OCI-LY1 (cell line): ENCODE data around the gene CHST11.

Experiments used
- H2AFZ ChIP-seq: fragments of 200-600 bp; sonication (generic), shearing (Covaris generic); 2 replicates; pipeline ENCODE4 v1.6.0; 2014; ENCODE audit warnings: antibody characterized with exemption, mild to moderate bottlenecking, low read length
- H3F3A ChIP-seq: fragments of 200-600 bp; sonication (generic), shearing (Covaris generic); 2 replicates; pipeline ENCODE4 v1.6.0; 2014; ENCODE audit warnings: mild to moderate bottlenecking, antibody characterized with exemption, low read length, moderate library complexity; ENCODE audit not compliant: insufficient read depth
- H3K27ac ChIP-seq: fragments of 200-600 bp; sonication (generic); 2 replicates; pipeline ENCODE4 v1.5.1; 2014; ENCODE audit warnings: low read length, mixed run types, mild to moderate bottlenecking, low read depth; ENCODE audit not compliant: poor library complexity, severe bottlenecking
- H3K27me3 ChIP-seq: fragments of 200-600 bp; sonication (generic); 2 replicates; pipeline ENCODE4 v1.6.0; 2014; ENCODE audit warnings: antibody characterized with exemption, mild to moderate bottlenecking, low read length, moderate library complexity; ENCODE audit not compliant: insufficient read depth
- H3K36me3 ChIP-seq: fragments of 200-600 bp; sonication (generic); 2 replicates; pipeline ENCODE4 v1.6.1; 2014; ENCODE audit warnings: mild to moderate bottlenecking, antibody characterized with exemption, low read length, moderate library complexity, mixed read lengths; ENCODE audit not compliant: insufficient read depth
- H3K4me1 ChIP-seq: fragments of 200-600 bp; sonication (generic); 2 replicates; pipeline ENCODE4 v1.5.1; 2014; ENCODE audit warnings: mild to moderate bottlenecking, low read length, moderate library complexity; ENCODE audit not compliant: insufficient read depth, severe bottlenecking
- H3K4me2 ChIP-seq: fragments of 200-600 bp; sonication (generic), shearing (Covaris generic); 2 replicates; pipeline ENCODE4 v1.6.1; 2014; ENCODE audit warnings: low read length
- H3K4me3 ChIP-seq: fragments of 200-600 bp; sonication (generic); 2 replicates; pipeline ENCODE4 v1.5.1; 2014; ENCODE audit warnings: low read length, low read depth, mild to moderate bottlenecking, mixed read lengths; ENCODE audit not compliant: poor library complexity, severe bottlenecking
- H3K79me2 ChIP-seq: fragments of 200-600 bp; shearing (Covaris generic); 2 replicates; pipeline ENCODE4 v1.6.1; 2016; ENCODE audit warnings: mixed run types, low read length, mixed read lengths; ENCODE audit not compliant: insufficient read depth
- H3K9ac ChIP-seq: fragments of 200-600 bp; sonication (generic), shearing (Covaris generic); 2 replicates; pipeline ENCODE4 v1.6.1; 2014; ENCODE audit warnings: mild to moderate bottlenecking, low read length, mixed read lengths
- H3K9me2 ChIP-seq: fragments of 200-600 bp; sonication (generic), shearing (Covaris generic); 2 replicates; pipeline ENCODE4 v1.6.1; 2014; ENCODE audit warnings: low read depth, mild to moderate bottlenecking, low read length, mixed read lengths
- H3K9me3 ChIP-seq: fragments of 200-600 bp; shearing (Covaris generic); 2 replicates; pipeline ENCODE4 v1.6.1; 2014; ENCODE audit warnings: low read length, mixed read lengths
- H4K20me1 ChIP-seq: fragments of 200-600 bp; sonication (generic), shearing (Covaris generic); 2 replicates; pipeline ENCODE4 v1.6.0; 2016; ENCODE audit warnings: mild to moderate bottlenecking, low read length; ENCODE audit not compliant: insufficient read depth
- EZH2 ChIP-seq: fragments of 200-600 bp; sonication (generic), shearing (Covaris generic); IDR thresholded peaks from 2 replicates; pipeline ENCODE4 v1.8.0; 2017; ENCODE audit warnings: borderline replicate concordance, mixed run types, mild to moderate bottlenecking, antibody characterized with exemption, low read length, moderate library complexity, mixed read lengths
- TF ChIP-seq, protein P1 (sequence below): fragments of 200-600 bp; sonication (generic), shearing (Covaris generic); IDR thresholded peaks from 2 replicates; pipeline ENCODE4 v1.5.1; 2017; ENCODE audit warnings: mild to moderate bottlenecking, antibody characterized with exemption, low read length, moderate library complexity, mixed read lengths

CHST11 gene

DNA sequence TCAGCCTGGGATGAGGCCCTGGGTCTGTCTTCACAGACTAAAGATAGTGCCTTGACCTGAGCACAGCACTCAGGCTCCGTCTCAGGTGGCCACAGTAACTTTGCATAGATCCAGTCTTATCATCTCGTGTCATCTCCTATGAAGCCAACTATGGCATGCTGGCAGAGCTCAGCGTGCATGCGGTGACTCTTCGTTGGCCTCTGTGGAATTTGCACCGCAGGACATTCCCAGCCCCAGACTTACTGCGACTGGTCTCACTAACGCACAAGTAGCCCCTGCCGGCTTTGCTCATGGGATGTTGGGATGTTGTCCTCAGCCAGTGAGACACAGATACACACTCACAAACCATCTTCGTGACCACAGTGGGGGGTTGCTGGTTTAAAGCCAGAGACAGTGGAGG lies 199.6 kb downstream of the CHST11 start:
- no peak overlapping the region for H2AFZ ChIP-seq
- no peak overlapping the region for H3K4me2 ChIP-seq
- H3K27me3 ChIP-seq: no peaks in the 10 kb centered on the region
- no peaks in the 10 kb centered on the region for H4K20me1 ChIP-seq
- TF ChIP-seq, protein P1, sequence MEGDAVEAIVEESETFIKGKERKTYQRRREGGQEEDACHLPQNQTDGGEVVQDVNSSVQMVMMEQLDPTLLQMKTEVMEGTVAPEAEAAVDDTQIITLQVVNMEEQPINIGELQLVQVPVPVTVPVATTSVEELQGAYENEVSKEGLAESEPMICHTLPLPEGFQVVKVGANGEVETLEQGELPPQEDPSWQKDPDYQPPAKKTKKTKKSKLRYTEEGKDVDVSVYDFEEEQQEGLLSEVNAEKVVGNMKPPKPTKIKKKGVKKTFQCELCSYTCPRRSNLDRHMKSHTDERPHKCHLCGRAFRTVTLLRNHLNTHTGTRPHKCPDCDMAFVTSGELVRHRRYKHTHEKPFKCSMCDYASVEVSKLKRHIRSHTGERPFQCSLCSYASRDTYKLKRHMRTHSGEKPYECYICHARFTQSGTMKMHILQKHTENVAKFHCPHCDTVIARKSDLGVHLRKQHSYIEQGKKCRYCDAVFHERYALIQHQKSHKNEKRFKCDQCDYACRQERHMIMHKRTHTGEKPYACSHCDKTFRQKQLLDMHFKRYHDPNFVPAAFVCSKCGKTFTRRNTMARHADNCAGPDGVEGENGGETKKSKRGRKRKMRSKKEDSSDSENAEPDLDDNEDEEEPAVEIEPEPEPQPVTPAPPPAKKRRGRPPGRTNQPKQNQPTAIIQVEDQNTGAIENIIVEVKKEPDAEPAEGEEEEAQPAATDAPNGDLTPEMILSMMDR: no peak
- TF ChIP-seq EZH2: no peak
- no peak overlapping the region for H3K27ac ChIP-seq
- no peak overlapping the region for H3K9ac ChIP-seq
- no peaks in the 10 kb centered on the region for H3F3A ChIP-seq
- H3K4me1 ChIP-seq: no peaks in the 10 kb centered on the region
- no peaks in the 10 kb centered on the region for H3K36me3 ChIP-seq
- H3K79me2 ChIP-seq: no peaks in the 10 kb centered on the region
- no peak overlapping the region for H3K4me3 ChIP-seq
- H3K9me3 ChIP-seq: no peaks in the 10 kb centered on the region
- no peaks in the 10 kb centered on the region for H3K9me2 ChIP-seq

DNA sequence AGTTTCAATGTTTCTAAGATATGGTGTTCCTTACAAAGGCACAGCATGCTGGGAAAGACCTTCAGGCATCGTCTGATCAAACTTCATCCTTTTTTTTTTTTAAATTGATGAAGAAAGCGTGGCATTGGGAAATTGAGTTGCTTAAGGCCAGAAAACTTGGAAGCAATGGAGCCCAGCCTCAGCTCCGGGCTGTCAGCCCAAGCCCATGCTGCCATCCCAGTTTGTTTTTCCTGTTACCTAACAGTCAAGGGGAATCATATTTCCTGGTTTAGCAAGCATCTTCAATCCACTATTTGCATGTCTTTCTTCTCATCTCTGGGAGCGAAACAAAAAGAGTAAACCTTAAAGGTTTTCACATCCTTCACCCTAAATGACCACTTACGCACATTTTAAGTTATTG lies 200.2 kb downstream of the CHST11 start:
- no peak overlapping the region for H3K4me3 ChIP-seq
- H3K36me3 ChIP-seq: no peaks in the 10 kb centered on the region
- no peaks in the 10 kb centered on the region for H3K27me3 ChIP-seq
- no peaks in the 10 kb centered on the region for H3K4me1 ChIP-seq
- H2AFZ ChIP-seq: no peak overlapping the region
- no peaks in the 10 kb centered on the region for H3K79me2 ChIP-seq
- H3F3A ChIP-seq: no peaks in the 10 kb centered on the region
- H3K27ac ChIP-seq: no peak overlapping the region
- no peaks in the 10 kb centered on the region for H3K9me2 ChIP-seq
- TF ChIP-seq EZH2: no peak
- TF ChIP-seq, protein P1: no peak
- no peak overlapping the region for H3K9ac ChIP-seq
- H3K9me3 ChIP-seq: no peaks in the 10 kb centered on the region
- H3K4me2 ChIP-seq: no peak overlapping the region
- H4K20me1 ChIP-seq: no peaks in the 10 kb centered on the region

DNA sequence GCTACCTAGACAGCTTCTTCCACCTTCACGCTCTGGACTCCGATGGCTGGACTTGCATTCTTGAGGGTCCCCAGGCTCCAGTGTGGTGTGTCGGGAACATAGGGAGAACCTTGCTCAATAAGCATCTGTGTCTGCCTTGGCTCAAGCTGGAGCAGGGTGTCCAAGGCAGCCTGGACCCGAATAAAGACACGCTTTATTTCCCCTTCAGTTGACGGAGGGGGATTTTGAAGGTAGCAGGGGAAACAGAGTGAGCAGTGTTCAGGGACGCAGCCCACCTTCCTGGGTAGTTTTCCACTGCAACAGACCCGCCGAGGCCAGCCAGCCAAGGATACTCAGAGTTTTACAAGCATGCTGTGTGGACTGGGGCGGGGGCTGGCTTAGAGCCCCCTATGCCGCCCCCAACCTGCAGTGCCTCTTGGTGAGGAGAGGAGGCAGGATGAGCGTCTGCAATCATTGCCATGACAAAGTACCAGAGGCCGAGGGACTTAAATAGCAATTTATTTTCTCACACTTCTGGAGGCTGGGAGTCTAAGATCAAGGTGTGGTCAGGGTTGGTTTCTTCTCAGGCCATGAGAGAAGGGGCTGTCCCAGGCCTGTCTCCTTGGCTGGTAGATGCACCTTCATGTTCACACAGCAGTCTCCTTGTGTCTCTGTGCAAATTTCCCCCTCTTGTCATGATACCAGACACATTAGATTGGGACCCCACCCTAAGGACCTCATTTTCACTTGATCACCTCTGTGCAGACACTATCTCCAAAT lies 201.2 kb downstream of the CHST11 start:
- no peak overlapping the region for H3K4me3 ChIP-seq
- no peaks in the 10 kb centered on the region for H3K36me3 ChIP-seq
- H3F3A ChIP-seq: no peaks in the 10 kb centered on the region
- no peaks in the 10 kb centered on the region for H4K20me1 ChIP-seq
- no peak overlapping the region for H3K4me2 ChIP-seq
- no peaks in the 10 kb centered on the region for H3K79me2 ChIP-seq
- no peaks in the 10 kb centered on the region for H3K4me1 ChIP-seq
- no peak overlapping the region for H3K27ac ChIP-seq
- no peak overlapping the region for H2AFZ ChIP-seq
- no peaks in the 10 kb centered on the region for H3K9me2 ChIP-seq
- no peaks in the 10 kb centered on the region for H3K9me3 ChIP-seq
- no peaks in the 10 kb centered on the region for H3K27me3 ChIP-seq
- TF ChIP-seq EZH2: no peak
- TF ChIP-seq, protein P1: no peak
- no peak overlapping the region for H3K9ac ChIP-seq
